Body of pancreas (tissue), 4 donors: ENCODE data around the gene KCNQ5. TPM values are rescaled to one million over a fixed set of nuclear protein-coding genes. Genes with fewer than 3 reads are reported as not detected.

Source experiments
- ATAC-seq: fragments of 150-250 bp; one replicate; pipeline ENCODE4 v1.9.1; 2016
- DNase-seq, 4 donors: peaks; one replicate each; pipeline ENCODE4 v3.0.0-alpha.2; 2019
- H3K27ac ChIP-seq, 4 donors: fragments of 200-600 bp; sonication (generic); 1 replicate in 3 of 4; 2 replicates in 1 of 4; pipeline versions ENCODE4 v1.5.1 to v1.6.1; 2016 to 2019; ENCODE audit warnings: mild to moderate bottlenecking in 1 of 4, mixed read lengths in 1 of 4, moderate library complexity in 1 of 4
- H3K27me3 ChIP-seq, 2 donors: fragments of 200-600 bp; sonication (generic); one replicate each; pipeline ENCODE4 v1.6.0; 2016; ENCODE audit warnings: mild to moderate bottlenecking in 1 of 2
- H3K36me3 ChIP-seq, 2 donors: fragments of 200-600 bp; sonication (generic); replicated peaks in 1 of 2; 2 replicates each; pipeline ENCODE4 v1.5.1; 2016; ENCODE audit warnings: low read depth in 2 of 2; ENCODE audit not compliant: insufficient read depth in 1 of 2
- H3K4me1 ChIP-seq: fragments of 200-600 bp; sonication (generic); one replicate; pipeline ENCODE4 v1.6.0; 2016
- H3K4me3 ChIP-seq, 2 donors: fragments of 200-600 bp; sonication (generic); 1 replicate in 1 of 2; 2 replicates in 1 of 2; pipeline ENCODE4 v1.5.1; 2016 to 2019
- H3K9me3 ChIP-seq, 3 donors: fragments of 200-600 bp; sonication (generic); 1 replicate in 2 of 3; 2 replicates in 1 of 3; pipeline ENCODE4 v1.5.1; 2016
- CTCF ChIP-seq, 7 experiments: fragments of 450-650 bp in 4 of 7; fragments of 200-600 bp in 3 of 7; sonication (generic) in 3 of 7; IDR thresholded peaks; one replicate each; pipeline ENCODE4 v1.5.1; 2016 to 2019; ENCODE audit warnings: antibody characterized with exemption in 7 of 7
- POLR2A ChIP-seq, 3 donors: fragments of 450-650 bp; IDR thresholded peaks; one replicate each; pipeline ENCODE4 v1.6.1; 2016; ENCODE audit warnings: antibody characterized with exemption in 3 of 3, mild to moderate bottlenecking in 2 of 3
- WGBS, 2 donors: methylation state at CpG; one replicate each; pipeline ENCODE4 v1.1.5; 2017; 5-methylcytosine and 5-hydroxymethylcytosine counted together
- intact Hi-C: fragments of 100-400 bp; cut with DNase I; formaldehyde crosslinking; loops from one replicate; pipeline ENCODE4 v1.15.1; 2023
- total RNA-seq, 2 donors: library from RNA; depleted of rRNA; stranded (reverse); fragments of >200 nt; gene quantifications; one replicate each; pipeline ENCODE4 v1.1.0, GENCODE V29; 2016

KCNQ5 gene
- total RNA-seq, 2 donors from 2014 or later = 1.0 to 1.6 TPM

- DNase-seq = no peak
- no peak for ATAC-seq
- H3K27me3 ChIP-seq = no peaks in the 10 kb centered on the region
- no peaks in the 10 kb centered on the region for H3K36me3 ChIP-seq
- no peak overlapping the region for H3K27ac ChIP-seq
- intact Hi-C loops = no loop called here
- WGBS, 2 donors = 78 to 92% methylated on average over 1 of the region's 1 CpG
- TF ChIP-seq POLR2A (IDR thresholded peaks at IDR 0.05) (no peak), CTCF (IDR thresholded peaks at IDR 0.05) (no peak)
- H3K4me1 ChIP-seq = no peaks in the 10 kb centered on the region
- no peak overlapping the region for H3K4me3 ChIP-seq
- no peaks in the 10 kb centered on the region for H3K9me3 ChIP-seq
Measured at GRCh38 chr6:72776456-72776855, 154.6 kb downstream of the KCNQ5 start.

- no peaks in the 10 kb centered on the region for H3K9me3 ChIP-seq
- ATAC-seq (no peak), DNase-seq (no peak)
- TF ChIP-seq POLR2A (IDR thresholded peaks at IDR 0.05) (no peak), CTCF (IDR thresholded peaks at IDR 0.05) (no peak)
- H3K4me1 ChIP-seq = no peaks in the 10 kb centered on the region
- no peak overlapping the region for H3K27ac ChIP-seq
- intact Hi-C loops = no loop called here
- no peak overlapping the region for H3K4me3 ChIP-seq
- no peaks in the 10 kb centered on the region for H3K36me3 ChIP-seq
- no peaks in the 10 kb centered on the region for H3K27me3 ChIP-seq
Measured at GRCh38 chr6:72781624-72782023, 159.8 kb downstream of the KCNQ5 start.

- Histone ChIP-seq H3K4me3 (no peak overlapping the region), H3K27ac (no peak overlapping the region), H3K9me3 (no peaks in the 10 kb centered on the region), H3K36me3 (no peaks in the 10 kb centered on the region), H3K27me3 (no peaks in the 10 kb centered on the region), H3K4me1 (no peaks in the 10 kb centered on the region)
- intact Hi-C loops = no loop called here
- WGBS, 2 donors = 80 to 89% methylated on average over 2 of the region's 2 CpGs
- DNase-seq (no peak), ATAC-seq (no peak)
- TF ChIP-seq POLR2A (IDR thresholded peaks at IDR 0.05) = no peak
Measured at GRCh38 chr6:72783035-72783434, 161.2 kb downstream of the KCNQ5 start.

GRCh38 chr6:72783666-72784065, 161.8 kb downstream of the KCNQ5 start:
- Histone ChIP-seq H3K27me3 (no peaks in the 10 kb centered on the region), H3K9me3 (no peaks in the 10 kb centered on the region), H3K4me3 (no peak overlapping the region), H3K27ac (no peak overlapping the region), H3K36me3 (no peaks in the 10 kb centered on the region), H3K4me1 (no peaks in the 10 kb centered on the region)
- intact Hi-C loops = no loop called here
- no peak for TF ChIP-seq CTCF (IDR thresholded peaks at IDR 0.05)
- DNase-seq (no peak), ATAC-seq (no peak)
- WGBS, 2 donors = 36 to 44% methylated on average over 1 of the region's 1 CpG

GRCh38 chr6:72784071-72784470, 162.2 kb downstream of the KCNQ5 start:
- no peaks in the 10 kb centered on the region for H3K27me3 ChIP-seq
- no peak overlapping the region for H3K27ac ChIP-seq
- DNase-seq (no peak), ATAC-seq (no peak)
- intact Hi-C loops = no loop called here
- no peaks in the 10 kb centered on the region for H3K4me1 ChIP-seq
- 77% methylated on average over 3 of the region's 3 CpGs for WGBS, 2 donors
- TF ChIP-seq CTCF (IDR thresholded peaks at IDR 0.05) (no peak), POLR2A (IDR thresholded peaks at IDR 0.05) (no peak)
- H3K36me3 ChIP-seq = no peaks in the 10 kb centered on the region
- no peaks in the 10 kb centered on the region for H3K9me3 ChIP-seq
- H3K4me3 ChIP-seq = no peak overlapping the region
